ENCODE data around the gene CNIH2.
"Not testable (repeated sequence)": the region's sequence is repeated elsewhere in the genome, so short reads cannot be mapped to it uniquely, and the experiment has no call there.

Gene CNIH2

DNA sequence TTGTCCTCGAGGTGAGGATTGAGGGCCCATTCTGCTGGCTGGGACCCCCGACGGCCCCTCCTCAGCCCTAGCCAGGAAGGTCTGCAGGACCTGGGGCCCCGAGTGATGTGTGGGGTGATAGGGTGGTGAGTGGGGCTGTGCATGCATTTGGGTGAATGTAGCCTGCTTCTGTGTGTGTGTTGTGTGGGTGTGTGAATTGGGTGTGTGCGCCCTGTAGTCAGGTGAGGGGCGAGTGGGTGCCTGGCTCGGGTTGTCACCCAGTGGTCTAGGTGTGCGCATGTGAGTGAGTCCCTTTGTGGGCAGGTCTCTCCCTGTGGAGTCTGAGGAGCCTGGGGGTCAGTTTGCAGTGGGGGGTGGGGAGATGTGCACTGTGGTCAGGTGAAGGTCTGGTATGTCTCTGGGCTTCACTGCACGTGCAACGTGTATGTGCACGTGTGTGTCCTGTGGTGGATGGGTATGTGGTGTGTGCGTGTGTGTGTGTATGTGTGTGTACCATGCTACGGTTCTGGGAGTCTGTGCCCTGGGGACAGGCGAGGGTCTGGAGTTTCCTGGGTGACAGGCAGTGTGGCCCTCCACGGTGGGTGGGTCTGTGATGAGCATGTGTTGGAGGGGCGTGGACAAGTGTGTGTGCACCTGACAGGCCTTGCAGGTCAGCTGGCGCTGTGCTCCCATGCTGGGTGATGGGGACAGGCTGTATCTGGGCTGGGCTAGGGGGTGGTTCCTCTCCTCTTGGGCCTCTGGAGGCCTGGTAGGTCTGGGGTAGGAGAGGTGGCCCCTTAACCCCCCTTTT, 14.8 kb downstream of the CNIH2 start:
- no peak for DNase-seq

- no peak for DNase-seq
Observed at GRCh38 chr11:66293352-66293751, 15.4 kb downstream of the CNIH2 start.

DNA sequence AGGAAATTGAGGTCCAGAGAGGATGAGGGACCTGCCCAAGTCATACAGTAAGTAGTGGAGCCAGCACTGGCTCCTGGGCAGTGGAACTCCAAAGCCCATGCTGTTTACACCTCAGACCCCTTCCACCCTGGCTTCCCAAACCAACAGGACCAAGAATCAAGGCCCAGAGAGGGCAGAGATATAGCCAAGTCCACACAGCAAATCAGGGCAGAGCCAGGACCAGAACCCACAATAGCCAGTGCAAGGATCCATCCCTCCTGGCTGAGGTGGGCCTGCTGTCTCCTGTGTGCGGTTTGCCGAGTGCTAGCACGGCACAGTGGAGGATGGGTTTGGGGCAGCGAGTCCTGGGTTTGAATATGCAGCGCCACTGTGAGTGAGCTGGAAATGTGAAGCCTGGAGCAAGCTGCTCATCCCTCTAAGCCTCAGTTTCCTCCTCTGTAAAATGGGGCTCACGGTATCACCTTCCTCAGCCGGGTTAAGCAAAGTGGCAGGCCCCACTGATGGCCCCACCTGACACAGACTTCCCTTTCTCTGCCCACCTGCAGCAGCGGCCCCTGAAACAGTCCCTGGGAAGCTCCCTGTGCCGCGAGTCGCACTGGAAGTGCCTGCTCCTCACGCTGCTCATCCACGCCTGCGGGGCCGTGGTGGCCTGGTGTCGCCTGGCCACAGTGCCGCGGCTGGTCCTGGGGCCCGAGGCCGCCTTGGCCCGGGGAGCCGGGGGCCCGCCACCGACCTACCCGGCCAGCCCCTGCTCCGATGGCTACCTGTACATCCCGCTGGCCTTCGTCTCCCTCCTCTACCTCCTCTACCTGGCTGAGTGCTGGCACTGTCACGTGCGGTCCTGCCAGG, 16.0 kb downstream of the CNIH2 start:
- no peak for DNase-seq

DNA sequence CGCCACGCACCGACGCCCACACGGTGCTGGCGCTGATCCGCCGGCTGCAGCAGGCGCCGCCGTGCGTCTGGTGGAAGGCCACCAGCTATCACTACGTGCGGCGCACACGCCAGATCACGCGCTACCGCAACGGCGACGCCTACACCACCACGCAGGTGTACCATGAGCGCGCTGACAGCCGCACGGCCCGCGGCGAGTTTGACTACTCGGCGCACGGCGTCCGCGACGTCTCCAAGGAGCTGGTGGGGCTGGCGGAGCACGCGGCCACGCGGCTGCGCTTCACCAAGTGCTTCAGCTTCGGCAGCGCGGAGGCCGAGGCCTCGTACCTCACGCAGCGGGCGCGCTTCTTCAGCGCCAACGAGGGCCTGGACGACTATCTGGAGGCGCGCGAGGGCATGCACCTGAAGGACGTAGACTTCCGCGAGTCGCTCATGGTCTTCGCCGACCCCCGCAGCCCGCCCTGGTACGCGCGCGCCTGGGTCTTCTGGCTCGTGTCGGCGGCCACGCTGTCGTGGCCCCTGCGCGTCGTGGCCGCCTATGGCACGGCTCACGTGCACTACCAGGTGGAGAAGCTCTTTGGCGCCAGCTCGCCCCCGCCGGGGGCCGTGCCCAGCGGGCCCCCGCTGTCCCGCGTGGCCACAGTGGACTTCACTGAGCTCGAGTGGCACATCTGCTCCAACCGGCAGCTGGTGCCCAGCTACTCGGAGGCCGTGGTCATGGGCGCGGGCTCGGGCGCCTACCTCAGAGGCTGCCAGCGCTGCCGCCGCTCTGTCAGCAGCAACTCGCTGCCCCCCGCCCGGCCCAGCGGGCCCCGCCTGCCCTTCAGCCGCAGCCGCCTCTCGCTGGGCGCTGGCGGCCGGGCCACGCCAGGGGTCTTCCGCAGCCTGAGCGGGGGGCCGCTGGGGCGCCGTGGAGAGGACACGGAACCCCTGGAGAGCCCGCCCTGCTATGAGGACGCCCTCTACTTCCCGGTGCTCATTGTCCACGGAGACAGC, 16.9 kb downstream of the CNIH2 start:
- DNase-seq = no peak

- DNase-seq = no peak
Observed at GRCh38 chr11:66297610-66298009, 19.6 kb downstream of the CNIH2 start.

DNA sequence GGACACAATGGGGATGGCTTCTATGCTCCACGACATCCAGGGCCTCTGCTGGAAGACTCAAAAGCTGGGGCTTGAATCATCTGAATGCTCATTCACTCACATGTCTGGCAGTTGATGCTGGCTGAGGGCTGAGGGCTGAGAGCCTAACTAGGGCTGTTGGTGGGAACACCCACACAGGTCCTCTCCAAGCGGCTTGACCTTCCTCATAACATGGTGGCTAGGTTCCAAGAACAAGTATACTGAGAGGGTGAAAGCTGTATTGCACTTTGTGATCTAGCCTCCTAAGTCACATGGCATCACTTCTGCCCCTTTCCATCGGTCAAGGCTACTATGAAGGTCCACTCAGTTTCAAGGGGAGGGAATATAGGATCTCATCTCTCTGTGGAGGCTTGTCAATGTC, 21.2 kb downstream of the CNIH2 start:
- DNase-seq = no peak

DNA sequence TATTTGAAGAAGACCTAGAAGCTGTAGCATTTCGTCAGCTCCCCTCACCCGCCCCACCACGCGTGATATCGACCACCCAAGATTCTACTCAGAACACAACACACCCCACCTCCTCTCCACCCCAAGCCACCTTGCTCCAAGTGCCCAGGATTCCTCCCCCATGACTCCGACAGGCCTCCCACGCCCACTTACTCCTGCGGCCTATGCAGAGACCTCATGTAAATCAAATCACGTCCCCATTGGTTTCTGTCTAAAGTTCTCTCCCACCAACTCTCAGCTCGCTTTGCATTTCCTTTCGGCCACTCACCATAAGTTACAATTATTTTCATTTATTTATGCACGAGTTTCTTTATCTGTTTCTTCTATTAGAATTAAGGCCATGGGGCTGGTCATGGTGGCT, 24.7 kb downstream of the CNIH2 start:
- DNase-seq = no peak

GRCh38 chr11:66309475-66309874, 31.5 kb downstream of the CNIH2 start:
- DNase-seq = no peak

DNA sequence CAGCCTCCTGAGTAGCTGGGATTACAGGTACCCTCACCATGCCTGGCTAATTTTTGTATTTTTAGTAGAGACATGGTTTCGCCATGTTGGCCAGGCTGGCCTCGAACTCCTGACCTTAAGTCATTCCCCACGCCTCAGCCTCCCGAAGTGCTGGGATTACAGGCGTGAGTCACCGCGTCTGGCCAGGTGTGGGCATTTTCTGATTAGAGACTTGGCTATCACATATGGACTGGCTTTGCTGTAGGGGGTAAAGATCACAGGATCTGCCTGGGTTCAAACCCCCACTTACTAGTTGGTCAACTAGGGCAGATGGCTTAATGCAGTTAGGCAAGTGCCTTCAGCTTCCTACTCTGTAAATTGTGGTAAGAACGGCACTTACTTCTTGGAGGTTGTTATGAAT, 32.3 kb downstream of the CNIH2 start:
- DNase-seq = no peak

DNA sequence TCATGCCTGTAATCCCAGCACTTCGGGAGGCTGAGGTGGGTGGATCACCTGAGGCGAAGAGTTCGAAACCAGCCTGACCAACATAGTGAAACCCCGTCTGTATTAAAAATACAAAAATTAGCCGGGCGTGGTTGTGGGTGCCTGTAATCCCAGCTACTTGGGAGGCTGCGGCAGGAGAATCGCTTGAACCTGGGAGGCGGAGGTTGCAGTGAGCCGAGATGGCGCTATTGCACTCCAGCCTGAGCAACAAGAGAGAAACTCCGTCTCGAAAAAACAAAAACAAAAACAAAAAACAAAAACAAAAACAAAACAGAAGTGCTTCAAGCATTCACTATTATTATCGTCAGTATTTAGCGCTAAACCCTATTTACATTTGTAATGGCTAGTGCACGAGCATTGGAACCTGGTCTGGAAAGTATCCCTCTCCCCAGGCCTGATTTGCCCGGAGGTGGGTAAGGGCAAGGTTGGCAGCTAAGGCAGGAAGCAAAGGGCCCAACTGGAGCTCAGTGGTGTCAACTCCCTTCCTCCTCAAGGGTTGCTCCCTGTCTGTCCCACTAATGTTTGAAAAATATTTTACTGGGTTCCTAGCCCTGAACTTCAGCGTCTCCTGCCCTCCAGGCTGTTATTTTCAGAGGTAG, 32.9 kb downstream of the CNIH2 start:
- not testable (repeated sequence) for DNase-seq

DNA sequence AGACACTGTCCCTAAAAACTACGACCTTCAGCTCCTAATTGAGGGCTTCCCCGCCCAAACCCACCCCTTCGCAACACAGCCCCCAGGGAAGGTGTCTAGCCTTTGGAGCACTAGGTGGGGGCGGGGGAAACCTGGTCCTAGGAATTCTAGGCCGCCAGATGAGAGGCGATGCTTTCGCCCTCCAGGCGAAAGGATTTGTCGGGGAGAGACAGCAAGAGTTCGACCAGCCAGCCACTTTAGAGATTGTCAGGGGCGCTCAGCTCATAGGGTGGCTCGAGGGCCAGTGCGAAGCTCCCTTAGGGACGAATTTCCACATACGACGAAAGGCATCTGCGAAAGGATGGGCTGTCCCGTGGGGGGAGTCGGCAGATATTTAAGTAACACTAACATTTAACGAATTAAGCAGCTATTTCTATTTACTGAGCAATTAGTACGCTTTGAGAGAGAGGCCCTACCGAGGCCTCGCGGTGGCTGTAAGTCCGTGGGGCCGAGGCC, 33.5 kb downstream of the CNIH2 start:
- DNase-seq = no peak

- DNase-seq = peak; percentile 87 to 92
Observed at GRCh38 chr11:66311965-66312548, 34.1 kb downstream of the CNIH2 start.

- DNase-seq = peak; percentile 85 to 93
Observed at GRCh38 chr11:66312549-66313320, 34.8 kb downstream of the CNIH2 start.

DNA sequence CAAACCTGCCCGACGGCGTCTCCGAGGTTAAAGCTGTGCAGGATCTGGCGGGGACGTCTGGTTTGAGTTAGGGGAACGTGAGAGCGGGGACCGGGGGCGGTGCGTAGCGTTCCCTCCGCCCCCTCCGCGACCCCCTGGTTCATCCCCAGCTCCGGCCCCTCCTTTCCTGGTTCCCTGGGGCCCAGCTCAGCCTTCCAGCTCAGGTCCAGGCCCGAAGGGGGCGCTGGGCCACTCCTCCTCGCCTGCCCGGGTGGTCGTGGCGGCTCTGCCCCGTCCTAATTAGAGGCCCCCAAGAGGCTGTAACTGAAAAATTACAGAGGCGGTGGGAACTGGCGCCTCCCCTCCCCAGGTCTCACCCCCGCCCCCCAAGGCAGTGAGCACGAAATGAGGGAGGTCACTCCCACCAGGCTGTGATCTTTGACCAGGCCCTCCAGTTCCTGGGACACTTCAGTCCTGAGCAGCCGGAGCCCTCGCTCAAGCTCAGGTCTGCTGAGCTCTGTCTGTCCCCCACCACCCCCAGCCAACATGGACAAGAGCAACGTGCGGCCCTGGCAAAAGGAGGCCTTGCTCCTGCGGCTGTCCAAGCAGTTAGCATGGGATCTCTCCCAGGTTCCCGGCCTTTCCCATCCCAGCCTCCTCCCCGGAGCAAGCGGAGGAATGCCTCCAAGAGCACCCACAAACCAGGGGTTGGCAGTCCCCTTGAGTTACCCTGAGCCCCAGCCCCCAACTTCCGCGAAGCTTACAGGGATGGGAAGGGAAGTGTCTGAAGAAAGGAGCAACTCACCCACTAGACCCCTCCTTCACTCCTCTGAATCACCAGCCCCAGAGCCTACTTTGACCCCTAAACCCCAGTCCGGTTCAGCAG, 35.6 kb downstream of the CNIH2 start:
- no peak for DNase-seq

DNA sequence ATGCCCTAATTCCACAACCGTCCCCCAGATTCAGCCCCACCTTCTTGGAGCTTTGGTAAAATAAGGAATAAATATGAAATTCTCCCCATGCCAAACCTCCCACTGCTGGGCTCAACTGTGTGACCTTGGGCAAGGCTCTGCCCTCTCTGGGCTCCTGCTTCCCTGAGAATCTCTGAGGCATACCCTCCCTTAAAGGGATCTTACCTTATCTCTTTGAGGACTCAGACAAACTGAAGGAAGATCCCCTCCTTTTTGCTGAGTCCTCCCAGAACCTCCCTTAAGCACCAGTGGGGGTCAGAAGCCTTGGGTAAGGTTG, 36.2 kb downstream of the CNIH2 start:
- no peak for DNase-seq

DNA sequence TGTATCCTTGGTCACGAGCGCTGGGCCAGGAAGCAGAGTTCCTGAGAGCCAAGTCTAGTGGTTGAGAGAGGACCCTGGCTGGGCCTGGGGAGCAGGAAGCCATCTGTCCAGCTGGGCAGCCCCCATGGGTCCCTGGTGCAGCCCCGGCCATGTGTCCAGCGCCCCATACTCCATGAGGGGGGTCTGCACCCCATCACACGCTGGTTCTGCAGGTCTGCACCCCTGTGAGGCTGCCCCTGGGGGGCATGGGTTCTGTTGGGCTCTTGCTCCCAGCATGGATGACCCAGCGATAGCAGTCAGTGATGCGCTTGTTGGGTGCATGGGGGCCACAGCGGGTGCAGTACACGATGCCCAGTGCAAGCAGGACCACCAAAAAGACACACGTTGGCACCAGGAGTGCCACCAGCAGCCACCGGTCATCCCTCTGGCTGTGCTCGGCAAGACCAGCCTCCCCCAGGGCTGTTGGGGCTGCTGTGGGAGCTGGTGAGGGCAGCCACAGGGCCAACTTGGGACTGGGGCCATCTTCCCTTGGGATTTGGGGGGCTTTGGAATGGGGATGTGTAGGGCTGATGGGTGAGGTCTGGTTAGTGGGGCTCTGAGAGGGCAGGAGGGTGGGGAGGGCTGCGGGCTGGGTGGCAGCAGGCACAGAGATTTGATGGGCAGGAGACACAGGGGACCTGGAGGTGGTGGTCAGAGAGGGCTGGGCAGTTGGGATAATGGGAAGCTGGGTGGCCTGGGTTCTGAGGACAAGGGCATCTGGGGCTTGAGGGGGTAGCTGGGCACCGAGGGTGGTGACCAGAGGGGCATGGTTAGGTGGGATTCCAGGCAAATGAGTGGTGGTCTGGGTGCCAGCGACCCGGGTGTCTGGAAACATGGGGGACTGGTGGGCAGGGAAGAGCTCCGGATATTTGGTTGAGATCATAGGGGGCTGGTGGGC, 36.9 kb downstream of the CNIH2 start:
- no peak for DNase-seq

GRCh38 chr11:66315498-66315885, 37.5 kb downstream of the CNIH2 start:
- DNase-seq = no peak

GRCh38 chr11:66315921-66316811, 38.2 kb downstream of the CNIH2 start:
- DNase-seq = no peak
